HG02571 (cell line): ENCODE data around the gene ARSB.

Experiments
- ATAC-seq: cut with Tn5 transposase; IDR thresholded peaks from one replicate; pipeline ENCODE4 v1.9.1; 2021; ENCODE audit warnings: mild to moderate bottlenecking, moderate library complexity; ENCODE audit not compliant: unreplicated experiment

The ARSB gene

GRCh38 chr5:78760366-78760765, 224.7 kb downstream of the ARSB start:
- no peak for ATAC-seq

- ATAC-seq: peak; percentile 68
Measured at GRCh38 chr5:78758169-78758839, 226.8 kb downstream of the ARSB start.

- peak; percentile 55 for ATAC-seq
Measured at GRCh38 chr5:78757269-78758053, 227.6 kb downstream of the ARSB start.

GRCh38 chr5:78756858-78757257, 228.3 kb downstream of the ARSB start:
- no peak for ATAC-seq

GRCh38 chr5:78755822-78756429, 229.2 kb downstream of the ARSB start:
- no peak for ATAC-seq

- no peak for ATAC-seq
Measured at GRCh38 chr5:78754655-78755054, 230.5 kb downstream of the ARSB start.

- no peak for ATAC-seq
Measured at GRCh38 chr5:78753093-78753531, 232.0 kb downstream of the ARSB start.

GRCh38 chr5:78751872-78752271, 233.2 kb downstream of the ARSB start:
- ATAC-seq: no peak

- no peak for ATAC-seq
Measured at GRCh38 chr5:78750281-78750680, 234.8 kb downstream of the ARSB start.

GRCh38 chr5:78747705-78748359, 237.3 kb downstream of the ARSB start:
- ATAC-seq: no peak

- no peak for ATAC-seq
Measured at GRCh38 chr5:78747055-78747454, 238.1 kb downstream of the ARSB start.

GRCh38 chr5:78746021-78746770, 238.9 kb downstream of the ARSB start:
- no peak for ATAC-seq

GRCh38 chr5:78744951-78745534, 240.1 kb downstream of the ARSB start:
- no peak for ATAC-seq

- no peak for ATAC-seq
Measured at GRCh38 chr5:78741019-78741418, 244.1 kb downstream of the ARSB start.

- ATAC-seq: no peak
Measured at GRCh38 chr5:78738693-78739300, 246.3 kb downstream of the ARSB start.

GRCh38 chr5:78738104-78738503, 247.0 kb downstream of the ARSB start:
- no peak for ATAC-seq

GRCh38 chr5:78735834-78736463, 249.2 kb downstream of the ARSB start:
- ATAC-seq: no peak

- no peak for ATAC-seq
Measured at GRCh38 chr5:78734950-78735349, 250.2 kb downstream of the ARSB start.

GRCh38 chr5:78734094-78734845, 250.8 kb downstream of the ARSB start:
- ATAC-seq: no peak
